ENCODE measurements around the gene CAND1.

GRCh38 chr12:67237231-67237630, 31.9 kb upstream of the CAND1 start:
- TF ChIP-seq CTCF (IDR thresholded peaks at IDR 0.05) (no peak), USF2 (IDR thresholded peaks at IDR 0.05) (no peak), ESRRA (IDR thresholded peaks at IDR 0.05; ENCODE audit: borderline replicate concordance, low read length) (no peak), POLR2A (IDR thresholded peaks at IDR 0.05; ENCODE audit: low read length) (no peak), SMC3 (IDR thresholded peaks at IDR 0.05) (no peak), REST (IDR thresholded peaks at IDR 0.05) (no peak), CHD2 (IDR thresholded peaks at IDR 0.05; ENCODE audit: low read length, partially characterized antibody) (no peak), PHF8 (IDR thresholded peaks at IDR 0.05; ENCODE audit: borderline replicate concordance, low read depth) (no peak), MAX (IDR thresholded peaks at IDR 0.05) (no peak), KDM5A (IDR thresholded peaks at IDR 0.05) (no peak), CHD4 (IDR thresholded peaks at IDR 0.05; ENCODE audit: borderline replicate concordance) (no peak), ELK1 (IDR thresholded peaks at IDR 0.05; ENCODE audit: low read depth, low read length) (no peak), MYC (IDR thresholded peaks at IDR 0.05; ENCODE audit: borderline replicate concordance, low read length) (no peak)

Measured in A549 (cell line).